H1 (cell line): Measurements from ENCODE around the gene TAC4. TPM values are rescaled to one million over a fixed set of nuclear protein-coding genes. Genes with fewer than 3 reads are reported as not detected.

Experiments
- EGR1 ChIP-seq: IDR thresholded peaks from 2 replicates; pipeline ENCODE4 v1.6.1; 2011; ENCODE audit warnings: low read depth, low read length, borderline replicate concordance
- GABPA ChIP-seq: IDR thresholded peaks from 2 replicates; pipeline ENCODE4 v1.6.1; 2011; ENCODE audit warnings: mild to moderate bottlenecking, low read length, moderate library complexity, borderline replicate concordance; ENCODE audit not compliant: insufficient read depth
- RBBP5 ChIP-seq: IDR thresholded peaks from 2 replicates; pipeline ENCODE4 v1.7.1; 2012; ENCODE audit warnings: low read depth, mild to moderate bottlenecking, inconsistent platforms, low read length, moderate library complexity, borderline replicate concordance
- ZNF274 ChIP-seq: IDR thresholded peaks from 2 replicates; pipeline ENCODE4 v1.7.0; 2012; ENCODE audit warnings: low read length, borderline replicate concordance; ENCODE audit errors: extremely low read depth
- polyA plus RNA-seq, 7 experiments: library from polyadenylated mRNA; depleted of rRNA in 3 of 7; stranded (reverse) in 5 of 7; unstranded in 2 of 7; fragments of >200 nt in 5 of 7; fragments of 200-250 nt in 2 of 7; gene quantifications; 1 replicate in 5 of 7; 2 replicates in 1 of 7; 4 replicates in 1 of 7; pipeline versions ENCODE4 v1.2.1 to v1.2.3, GENCODE V29; 2011 to 2013; ENCODE audit warnings: missing spikeins in 2 of 7, mixed read lengths in 2 of 7
- total RNA-seq: library from RNA; stranded (reverse); fragmentation: NEBNext Ultra II Directional; extraction: Animal tissue kit (Norgen Biotek cat#: 25700); gene quantifications from 2 replicates; pipeline ENCODE4 v1.2.1, GENCODE V29; 2021
- TF ChIP-seq, protein P1 (sequence below): IDR thresholded peaks from 2 replicates; pipeline ENCODE4 v1.6.1; 2012; ENCODE audit warnings: inconsistent platforms

TAC4 gene
- total and polyA plus RNA-seq, 2 of the 8 experiments (the other 6 are each of a cell fraction or from before 2014, with no cell fraction given): 0.15 TPM; not detected in 1

DNA sequence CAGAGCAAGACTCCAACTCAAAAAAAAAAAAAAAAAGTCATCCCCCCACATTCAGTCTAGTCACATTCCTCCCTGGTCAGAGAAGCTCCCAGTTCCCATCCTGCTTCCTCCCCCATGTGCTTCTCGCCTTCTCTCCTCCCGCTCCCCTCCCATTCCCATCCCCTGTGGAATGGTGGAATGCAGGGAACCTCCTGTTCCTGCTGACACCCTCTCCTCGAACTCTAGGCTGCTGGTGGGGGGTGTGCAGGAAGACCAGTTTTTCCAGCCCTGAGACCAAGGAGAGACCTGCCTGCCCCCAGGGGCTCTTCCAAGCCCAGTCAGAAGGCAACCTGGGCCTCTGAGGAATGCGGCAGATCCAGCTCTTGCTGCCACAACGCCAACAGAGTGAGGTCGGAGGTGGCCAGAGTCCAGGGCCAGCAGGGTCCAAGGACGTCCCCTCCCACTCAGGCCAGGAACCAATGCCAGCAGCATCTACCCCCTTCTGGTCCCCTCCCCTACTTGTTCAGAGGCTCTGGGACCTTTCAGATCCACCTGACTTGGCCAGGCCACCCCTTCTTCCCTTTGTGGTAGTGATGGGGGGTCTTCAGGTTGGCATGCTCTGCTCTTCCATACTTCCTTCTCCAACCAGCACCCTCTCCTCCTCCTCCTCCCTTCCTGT lies 39.3 kb upstream of the TAC4 start (continued):
- no peak for TF ChIP-seq GABPA
- TF ChIP-seq EGR1: no peak; the same call in 1 of the 2 replicates
- TF ChIP-seq ZNF274: no peak
- TF ChIP-seq, protein P1, sequence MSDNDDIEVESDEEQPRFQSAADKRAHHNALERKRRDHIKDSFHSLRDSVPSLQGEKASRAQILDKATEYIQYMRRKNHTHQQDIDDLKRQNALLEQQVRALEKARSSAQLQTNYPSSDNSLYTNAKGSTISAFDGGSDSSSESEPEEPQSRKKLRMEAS: peak; percentile 88
- peak; percentile 93 for TF ChIP-seq RBBP5
